ENCODE results near the gene URI1. TPM values are rescaled to one million over a fixed set of nuclear protein-coding genes. Genes with fewer than 3 reads are reported as not detected.

The URI1 gene
- total and polyA plus RNA-seq, 2 of the 8 experiments (the other 6 are each of a cell fraction or from before 2014, with no cell fraction given): 27.7 to 64.3 TPM

DNA sequence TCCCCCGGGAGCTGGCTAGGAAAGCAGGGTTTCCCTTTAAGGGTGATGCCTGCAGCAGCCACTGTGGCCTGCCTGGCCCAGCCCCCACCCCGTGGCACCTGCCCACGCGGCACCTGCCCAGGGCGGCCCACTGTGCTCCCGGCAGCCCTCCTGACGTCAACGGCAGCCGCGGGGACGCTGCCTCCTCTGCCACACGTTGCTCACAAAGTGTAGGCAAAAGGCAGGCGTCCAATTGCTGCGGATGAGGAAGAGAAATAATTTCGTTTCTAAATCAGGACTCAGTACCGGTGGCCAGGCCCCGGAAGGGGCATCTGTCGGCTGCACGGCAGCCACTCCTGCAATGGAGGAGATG is 122.3 kb downstream of the URI1 start (continued):
- TF ChIP-seq CEBPB (IDR thresholded peaks at IDR 0.05; ENCODE audit: low read depth, low read length) (no peak), CHD1 (IDR thresholded peaks at IDR 0.05; ENCODE audit: low read depth, low read length) (no peak), NRF1 (IDR thresholded peaks at IDR 0.05; ENCODE audit: low read depth, low read length) (no peak), SIRT6 (IDR thresholded peaks at IDR 0.05; ENCODE audit: low read length) (no peak)

All from H1 (cell line).